ENCODE results near the gene PLEKHN1.

DNA sequence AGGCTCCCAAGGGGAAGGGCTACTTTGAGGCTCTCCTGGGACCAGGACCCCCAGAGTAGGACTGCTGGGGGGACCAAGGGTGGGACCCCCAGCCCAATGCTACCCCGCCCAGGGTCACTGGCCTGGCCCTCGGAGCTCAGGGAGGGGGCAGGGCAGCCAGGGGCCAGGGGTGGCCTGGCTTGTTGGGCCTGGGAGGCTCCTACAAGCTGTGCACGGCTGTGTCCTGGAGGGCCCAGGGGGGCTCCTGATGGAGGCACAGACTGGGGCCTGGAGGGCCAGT is 31.4 kb downstream of the PLEKHN1 start:
- TF ChIP-seq, protein P1, sequence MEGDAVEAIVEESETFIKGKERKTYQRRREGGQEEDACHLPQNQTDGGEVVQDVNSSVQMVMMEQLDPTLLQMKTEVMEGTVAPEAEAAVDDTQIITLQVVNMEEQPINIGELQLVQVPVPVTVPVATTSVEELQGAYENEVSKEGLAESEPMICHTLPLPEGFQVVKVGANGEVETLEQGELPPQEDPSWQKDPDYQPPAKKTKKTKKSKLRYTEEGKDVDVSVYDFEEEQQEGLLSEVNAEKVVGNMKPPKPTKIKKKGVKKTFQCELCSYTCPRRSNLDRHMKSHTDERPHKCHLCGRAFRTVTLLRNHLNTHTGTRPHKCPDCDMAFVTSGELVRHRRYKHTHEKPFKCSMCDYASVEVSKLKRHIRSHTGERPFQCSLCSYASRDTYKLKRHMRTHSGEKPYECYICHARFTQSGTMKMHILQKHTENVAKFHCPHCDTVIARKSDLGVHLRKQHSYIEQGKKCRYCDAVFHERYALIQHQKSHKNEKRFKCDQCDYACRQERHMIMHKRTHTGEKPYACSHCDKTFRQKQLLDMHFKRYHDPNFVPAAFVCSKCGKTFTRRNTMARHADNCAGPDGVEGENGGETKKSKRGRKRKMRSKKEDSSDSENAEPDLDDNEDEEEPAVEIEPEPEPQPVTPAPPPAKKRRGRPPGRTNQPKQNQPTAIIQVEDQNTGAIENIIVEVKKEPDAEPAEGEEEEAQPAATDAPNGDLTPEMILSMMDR (IDR thresholded peaks at IDR 0.05), result no peak
- no peak for TF ChIP-seq POLR2A (IDR thresholded peaks at IDR 0.05)
